AG08396 (cell line): ENCODE results near the gene NYNRIN.
"Not testable (repeated sequence)": the region's sequence is repeated elsewhere in the genome, so short reads cannot be mapped to it uniquely, and the experiment has no call there.

Experiments
- DNase-seq: peaks from one replicate; pipeline ENCODE4 v3.0.0; 2012; ENCODE audit warnings: low spot score, mixed read lengths

The NYNRIN gene

GRCh38 chr14:24398653-24399446 lies at the start of gene NYNRIN:
Gene NYNRIN (plus strand): TSS chr14:24399003. CDS start chr14:24399247, 244 bp downstream.
- DNase-seq, result peak; percentile 65

- DNase-seq, result no peak
Measured at GRCh38 chr14:24349742-24350141, 49.1 kb upstream of the NYNRIN start.

GRCh38 chr14:24351517-24351916 lies 47.3 kb upstream of the NYNRIN start:
- DNase-seq, result peak; percentile 47

- peak; percentile 45 for DNase-seq
Measured at GRCh38 chr14:24353559-24354481, 45.0 kb upstream of the NYNRIN start.

GRCh38 chr14:24354482-24354825 lies 44.3 kb upstream of the NYNRIN start:
- not testable (repeated sequence) for DNase-seq

GRCh38 chr14:24355009-24355408 lies 43.8 kb upstream of the NYNRIN start:
- no peak for DNase-seq

GRCh38 chr14:24356208-24356607 lies 42.6 kb upstream of the NYNRIN start:
- no peak for DNase-seq

- DNase-seq, result no peak
Measured at GRCh38 chr14:24360281-24360680, 38.5 kb upstream of the NYNRIN start.

- DNase-seq, result no peak
Measured at GRCh38 chr14:24361326-24361725, 37.5 kb upstream of the NYNRIN start.

GRCh38 chr14:24362241-24362960 lies 36.4 kb upstream of the NYNRIN start:
- no peak for DNase-seq

- DNase-seq, result no peak
Measured at GRCh38 chr14:24363401-24363800, 35.4 kb upstream of the NYNRIN start.

GRCh38 chr14:24364841-24365240 lies 34.0 kb upstream of the NYNRIN start:
- DNase-seq, result no peak

GRCh38 chr14:24365600-24366412 lies 33.0 kb upstream of the NYNRIN start:
- DNase-seq, result peak; percentile 77

- no peak for DNase-seq
Measured at GRCh38 chr14:24366413-24366720, 32.4 kb upstream of the NYNRIN start.

GRCh38 chr14:24366721-24367513 lies 31.9 kb upstream of the NYNRIN start:
- peak; percentile 84 for DNase-seq

GRCh38 chr14:24367514-24368211 lies 31.1 kb upstream of the NYNRIN start, which contains the start of gene NFATC4:
Gene NFATC4 (plus strand): TSS chr14:24368184. CDS start chr14:24368341, 157 bp downstream.
- peak; percentile 93 for DNase-seq

GRCh38 chr14:24368212-24368561 lies 30.6 kb upstream of the NYNRIN start:
- no peak for DNase-seq

- peak; percentile 84 for DNase-seq
Measured at GRCh38 chr14:24368562-24369252, 30.1 kb upstream of the NYNRIN start.

- DNase-seq, result no peak
Measured at GRCh38 chr14:24369463-24369862, 29.3 kb upstream of the NYNRIN start.
